Uterus (tissue), 2 donors: ENCODE measurements around the gene YIF1B.

Source experiments
- CTCF ChIP-seq, 4 experiments: fragments of 200-600 bp in 2 of 4; fragments of 450-650 bp in 2 of 4; sonication (generic) in 2 of 4; IDR thresholded peaks; one replicate each; pipeline ENCODE4 v1.5.1; 2016 to 2019; ENCODE audit warnings: antibody characterized with exemption in 4 of 4, mild to moderate bottlenecking in 2 of 4, moderate library complexity in 1 of 4
- POLR2A ChIP-seq, 2 donors: fragments of 450-650 bp; IDR thresholded peaks; one replicate each; pipeline ENCODE4 v1.6.1; 2016; ENCODE audit warnings: antibody characterized with exemption in 2 of 2, mild to moderate bottlenecking in 1 of 2, moderate library complexity in 1 of 2

DNA sequence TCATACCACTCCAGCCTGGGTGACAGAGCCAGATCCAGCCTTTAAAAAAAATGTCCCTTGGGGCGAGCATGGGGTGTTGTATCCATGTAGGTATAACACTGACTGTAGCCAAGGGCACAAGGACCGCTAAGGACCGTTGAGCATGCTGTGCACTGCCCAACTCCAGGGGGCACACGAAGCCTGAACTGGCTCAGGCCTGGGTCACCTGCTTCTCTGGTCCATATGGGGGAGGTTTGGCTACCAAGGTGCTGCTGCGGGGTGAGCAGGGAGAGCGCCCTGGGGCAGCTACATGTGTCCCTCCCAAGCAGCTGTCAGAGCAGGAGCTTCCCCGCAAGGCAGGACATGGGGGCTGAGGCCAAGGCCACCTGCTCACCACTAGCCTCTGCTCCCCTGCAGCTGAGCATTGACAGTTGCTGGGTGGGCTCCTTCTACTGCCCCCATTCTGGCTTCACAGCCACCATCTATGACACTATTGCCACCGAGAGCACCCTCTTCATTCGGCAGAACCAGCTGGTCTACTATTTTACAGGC is 36.2 kb upstream of the YIF1B start:
- TF ChIP-seq CTCF (IDR thresholded peaks at IDR 0.05), result no peak
- TF ChIP-seq POLR2A (IDR thresholded peaks at IDR 0.05), result no peak
